ENCODE data around the gene RAD51B.
"Not testable (repeated sequence)": the region's sequence is repeated elsewhere in the genome, so short reads cannot be mapped to it uniquely, and the experiment has no call there.

The RAD51B gene

DNA sequence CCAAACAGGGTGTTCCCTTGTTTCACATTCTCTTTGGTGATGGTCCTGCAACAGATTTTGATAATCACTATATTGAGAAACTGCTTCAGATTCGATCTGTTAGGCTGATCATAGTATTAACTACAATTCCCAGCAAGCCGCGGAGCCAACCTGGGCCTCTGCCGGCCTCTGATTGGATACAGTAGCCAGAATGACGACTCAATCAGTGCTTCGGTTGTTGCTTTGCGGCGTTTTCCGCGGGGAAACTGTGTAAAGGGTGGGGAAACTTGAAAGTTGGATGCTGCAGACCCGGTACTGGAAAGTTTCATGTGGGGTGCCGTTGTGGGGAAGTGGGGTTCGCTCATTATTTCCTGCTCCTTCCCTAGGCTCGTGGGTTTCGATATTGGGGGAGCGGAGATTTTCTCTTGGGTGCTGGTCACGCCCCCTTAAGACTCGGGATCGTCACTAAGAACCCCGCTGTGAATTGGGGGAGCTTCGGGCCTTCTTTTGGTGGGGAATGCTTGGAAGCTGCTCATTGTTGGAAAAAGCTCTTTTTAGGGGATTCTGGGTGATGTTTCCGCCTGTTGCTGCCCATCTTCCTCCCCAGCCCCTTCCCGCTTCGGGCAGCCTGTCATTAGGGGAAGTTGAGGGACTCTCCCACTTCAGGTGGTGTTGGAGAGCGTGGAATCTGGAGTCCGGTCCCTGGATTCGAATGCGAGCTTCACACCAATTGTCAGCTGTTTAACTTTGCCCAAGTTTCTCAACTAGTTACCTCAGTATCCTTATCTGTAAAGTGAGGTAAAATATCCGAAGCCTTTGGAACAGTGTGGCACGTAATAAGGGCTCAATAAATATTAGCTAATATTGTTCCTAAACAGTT is at the start of gene RAD51B:
Gene RAD51B, plus strand, starts transcription at position 217 of the 859 bp plus-strand sequence.
- peak; percentile 62 to 77 for DNase-seq (ENCODE audit: low read depth in 2 of 2)

DNA sequence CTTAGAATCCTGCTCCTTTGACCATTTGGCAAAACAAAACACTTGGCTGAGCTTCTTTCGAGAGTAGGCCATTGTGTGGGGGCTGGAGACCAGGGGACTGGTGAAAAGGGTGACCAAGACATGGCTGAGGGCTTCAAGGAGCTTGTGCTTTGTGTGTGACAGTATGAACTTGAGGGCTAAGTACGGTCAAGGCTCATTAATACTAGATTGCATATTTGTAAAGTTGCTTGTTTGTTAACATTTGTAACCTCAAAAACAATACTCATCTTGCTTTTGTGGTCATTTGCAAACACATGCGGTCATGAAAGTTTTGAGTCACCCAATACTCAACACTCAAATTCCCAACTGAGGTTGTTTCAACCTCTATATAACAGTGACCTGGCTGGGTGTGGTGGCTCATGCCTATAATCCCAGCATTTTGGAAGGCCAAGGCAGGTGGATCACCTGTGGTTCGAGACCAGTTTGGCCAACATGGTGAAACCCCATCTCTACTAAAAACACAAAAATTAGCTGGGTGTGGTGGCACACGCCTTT is 45.7 kb upstream of the RAD51B start:
- DNase-seq (ENCODE audit: low read depth in 2 of 2): no peak

DNA sequence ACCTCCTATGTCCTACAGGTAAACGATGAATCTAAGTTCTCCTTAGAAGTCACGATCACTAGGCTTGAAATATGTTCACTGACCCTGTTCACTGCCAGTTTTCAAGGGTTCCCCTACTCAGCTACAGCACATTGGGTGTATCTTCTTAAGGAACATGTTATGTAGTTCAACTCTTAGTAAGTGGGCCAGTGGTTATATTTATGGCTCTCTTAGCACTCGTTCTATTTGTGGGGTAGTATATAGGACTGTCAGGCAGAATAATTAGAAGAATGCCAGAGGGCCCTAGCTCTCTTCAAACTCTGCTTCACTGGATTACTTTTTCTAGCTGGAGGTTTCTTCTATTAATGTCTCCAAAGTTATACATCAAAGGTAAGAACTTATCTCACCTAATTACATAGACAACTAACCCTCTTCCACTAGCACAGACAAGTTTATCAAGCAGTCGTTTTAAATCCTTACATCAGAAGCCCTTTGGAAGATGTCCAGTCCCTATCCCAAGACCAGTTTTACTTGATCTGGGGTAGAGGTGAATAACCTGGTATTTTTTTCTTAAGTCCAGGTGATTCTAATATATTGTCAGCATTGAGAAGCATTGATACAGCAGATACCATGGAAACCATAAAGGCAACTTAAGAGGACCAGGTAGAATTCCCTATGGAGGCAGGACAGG is 42.8 kb upstream of the RAD51B start:
- DNase-seq (ENCODE audit: low read depth in 2 of 2): no peak

DNA sequence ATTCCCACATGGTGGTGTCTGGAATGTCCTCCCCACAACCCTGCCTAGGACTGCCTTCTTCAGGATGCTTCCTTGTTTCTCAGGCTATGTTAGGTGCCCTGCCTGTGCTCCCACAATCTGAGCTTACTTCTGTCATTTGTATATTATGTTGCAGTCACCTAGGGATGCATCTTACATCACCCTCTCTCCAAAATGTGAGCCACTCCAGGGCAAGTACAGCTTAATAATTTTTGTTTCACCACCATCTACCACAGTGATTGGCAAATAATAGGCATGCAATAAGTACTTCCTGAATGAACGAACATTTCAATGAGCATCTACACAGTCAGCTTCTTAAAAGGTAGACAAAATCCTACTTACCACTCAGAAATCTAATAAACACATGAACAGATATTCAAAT is 40.8 kb upstream of the RAD51B start:
- DNase-seq (ENCODE audit: low read depth in 2 of 2): no peak

DNA sequence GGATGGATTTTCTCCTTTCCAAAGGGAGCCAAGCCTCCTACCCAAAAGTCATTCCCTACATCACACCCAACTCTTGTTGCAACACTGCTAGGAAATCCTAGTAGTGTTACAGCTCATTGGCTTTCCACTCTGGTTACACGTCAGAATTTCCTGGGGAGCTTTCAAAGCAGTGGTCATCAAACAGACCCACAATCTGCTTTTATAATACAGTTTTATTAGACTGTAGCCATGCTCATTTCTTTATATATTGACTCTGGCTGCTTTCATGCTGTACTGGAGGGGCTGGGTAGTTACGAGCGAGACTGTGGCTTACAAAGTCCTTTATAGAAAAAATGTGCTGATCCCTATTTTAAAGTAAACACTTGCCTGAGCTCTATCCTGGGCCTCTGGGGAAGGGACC is 37.5 kb upstream of the RAD51B start:
- no peak for DNase-seq (ENCODE audit: low read depth in 2 of 2)

DNA sequence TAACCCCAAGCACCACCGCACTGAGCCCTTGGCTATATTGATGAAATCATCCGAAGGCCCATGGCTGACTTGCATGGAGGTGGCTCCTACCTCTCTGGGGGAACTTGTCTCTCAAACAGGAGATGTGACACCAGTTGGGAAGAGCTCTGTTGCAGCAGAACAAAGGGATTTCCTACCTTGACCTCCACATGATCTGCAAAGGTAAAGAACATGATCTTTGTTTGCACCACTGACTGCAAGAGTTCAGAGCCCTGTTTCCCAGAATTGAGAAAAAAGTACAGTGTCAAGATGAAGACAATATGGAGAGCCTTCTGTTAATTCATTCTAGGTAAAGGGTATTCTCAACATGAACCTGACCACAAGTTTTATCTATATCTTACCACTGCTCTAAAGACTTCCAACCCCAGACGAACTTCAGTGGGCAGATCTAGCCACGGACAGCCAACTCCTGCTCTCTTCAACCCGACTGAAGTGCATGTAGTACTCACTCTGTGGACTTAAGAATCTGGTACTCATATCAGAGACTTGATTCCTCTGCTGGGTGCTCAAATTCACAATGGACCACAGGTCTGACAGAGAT is 35.2 kb upstream of the RAD51B start:
- DNase-seq (ENCODE audit: low read depth in 2 of 2): no peak

DNA sequence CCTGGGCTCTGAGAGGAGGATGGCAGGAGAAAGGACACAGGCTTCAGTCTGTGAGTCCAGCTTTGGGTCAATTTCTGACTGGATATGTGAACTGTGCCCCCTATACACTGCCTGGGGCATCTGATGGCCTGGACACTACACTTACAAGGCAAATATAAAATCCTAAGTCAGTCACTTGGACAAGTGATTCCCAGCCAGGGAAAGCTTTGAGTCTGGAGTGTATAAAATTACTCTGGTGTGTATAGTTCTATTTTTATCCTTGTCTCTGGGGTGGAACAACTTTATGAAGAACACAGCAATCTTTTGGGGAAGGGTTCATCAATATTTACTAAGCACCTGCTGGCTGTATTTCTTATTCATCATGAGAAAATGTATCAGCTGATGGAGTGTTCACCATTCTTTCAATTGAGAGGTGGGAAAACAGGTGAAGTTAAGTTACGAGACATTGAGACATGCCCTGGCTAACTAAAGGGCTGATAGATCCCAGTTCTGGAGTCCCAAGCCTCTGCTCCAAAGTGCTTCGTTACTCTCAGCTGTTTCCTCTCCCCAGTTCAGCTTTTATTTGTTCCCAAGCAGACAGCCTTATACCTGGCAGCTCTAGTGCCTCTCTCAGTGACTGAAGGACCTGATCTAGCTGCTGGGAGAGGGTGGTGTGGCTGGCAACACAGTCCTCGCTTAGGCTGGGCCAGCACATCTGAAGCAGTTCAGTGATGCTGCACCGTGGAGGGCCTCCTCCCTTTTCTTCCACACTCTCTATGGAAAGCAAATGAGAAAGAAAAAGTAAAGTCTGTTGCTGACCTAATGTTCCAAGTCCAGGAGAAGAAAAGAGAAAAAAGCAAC is 34.1 kb upstream of the RAD51B start:
- no peak for DNase-seq (ENCODE audit: low read depth in 2 of 2)

DNA sequence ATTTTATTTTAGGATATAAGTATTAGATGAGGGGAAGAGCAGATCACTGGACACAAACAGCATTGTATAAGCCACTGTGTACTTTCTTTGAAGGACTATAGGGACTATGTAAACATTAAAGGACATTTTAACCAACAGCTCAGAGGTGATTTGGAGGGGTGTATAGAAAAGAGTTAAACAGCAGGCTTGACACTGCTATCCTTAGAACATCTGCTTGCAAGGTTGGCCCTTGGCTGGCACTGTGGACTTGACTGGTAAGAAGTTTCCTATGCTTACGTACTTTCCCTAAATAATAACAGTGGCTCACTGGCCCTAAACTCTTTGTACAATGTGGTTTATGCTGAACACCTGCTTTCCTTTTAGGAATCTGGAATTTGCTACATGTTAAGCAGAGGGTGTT is 31.9 kb upstream of the RAD51B start:
- no peak for DNase-seq (ENCODE audit: low read depth in 2 of 2)

DNA sequence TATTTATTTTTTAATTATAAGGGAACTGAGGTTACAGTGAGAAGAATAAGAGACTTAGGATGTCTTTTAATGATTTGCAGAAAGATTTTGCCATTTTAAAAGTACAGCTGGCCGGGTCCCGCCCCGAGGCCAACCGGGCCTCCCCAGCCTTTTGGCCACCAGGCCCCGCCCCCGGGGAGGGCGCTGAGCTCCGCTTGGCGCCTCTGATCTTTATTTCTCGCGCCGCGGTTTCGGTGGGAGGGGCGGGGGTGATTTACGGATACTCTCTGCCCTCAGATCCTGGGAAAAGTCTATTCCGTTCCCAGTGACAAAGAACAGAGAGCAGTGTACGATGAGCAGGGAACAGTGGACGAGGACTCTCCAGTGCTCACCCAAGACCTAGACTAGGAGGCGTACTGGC is 20.8 kb upstream of the RAD51B start:
- DNase-seq (ENCODE audit: low read depth in 2 of 2): no peak

DNA sequence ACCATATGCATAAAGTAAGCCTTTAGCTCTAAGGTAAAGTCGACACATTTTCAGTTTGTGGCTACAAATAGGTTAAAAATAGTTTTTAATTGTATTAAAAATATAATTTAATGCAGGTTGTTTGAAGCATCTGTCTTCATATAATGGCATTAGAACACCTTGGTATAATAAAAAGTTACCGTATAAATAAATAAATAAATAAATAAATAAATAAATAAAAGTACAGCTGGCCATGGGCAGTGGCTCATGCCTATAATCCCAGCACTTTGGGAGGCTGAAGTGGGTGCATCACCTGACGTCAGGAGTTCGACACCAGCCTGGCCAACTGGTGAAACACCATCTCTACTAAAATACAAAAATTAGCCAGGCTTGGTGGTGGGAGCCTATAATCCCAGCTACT is 18.8 kb upstream of the RAD51B start:
- DNase-seq (ENCODE audit: low read depth in 2 of 2): no peak

DNA sequence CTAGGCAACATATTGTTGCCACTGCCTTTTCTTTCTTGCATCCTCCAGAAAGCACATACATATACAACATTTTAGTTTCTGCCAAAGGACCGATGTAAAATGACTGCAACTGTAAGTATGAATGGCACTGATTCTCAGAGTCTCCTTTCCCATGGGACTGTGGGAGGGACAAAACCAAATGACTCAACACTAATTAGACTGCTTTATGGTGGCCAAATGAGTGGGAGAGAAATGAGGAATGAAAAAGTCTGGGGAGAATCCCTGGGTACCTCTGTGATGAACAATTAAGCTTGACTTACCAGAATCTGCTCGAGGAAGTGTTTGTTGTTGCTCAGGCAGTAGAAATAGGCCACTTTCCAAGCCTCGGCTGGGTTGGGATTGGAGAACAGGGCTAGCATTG is 13.3 kb upstream of the RAD51B start:
- no peak for DNase-seq (ENCODE audit: low read depth in 2 of 2)

DNA sequence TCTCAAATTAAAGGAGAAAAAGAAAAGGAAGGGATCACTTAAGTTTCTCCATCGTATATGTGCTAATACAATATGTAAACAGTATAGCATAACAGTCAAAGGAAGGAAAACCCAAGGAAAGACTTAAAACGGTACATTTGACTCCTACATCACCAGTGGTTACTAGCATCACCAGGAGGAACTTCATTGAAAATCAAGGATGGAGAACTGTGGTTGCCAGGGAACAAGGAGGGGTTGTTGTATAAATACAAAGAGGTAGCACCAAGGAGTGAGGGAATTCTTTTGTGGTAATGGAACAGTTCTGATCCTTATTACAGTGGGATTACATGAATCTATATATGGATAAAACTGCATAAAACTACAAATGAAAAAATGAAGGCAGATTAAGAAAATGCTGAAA is 4.8 kb upstream of the RAD51B start:
- DNase-seq (ENCODE audit: low read depth in 2 of 2): no peak

DNA sequence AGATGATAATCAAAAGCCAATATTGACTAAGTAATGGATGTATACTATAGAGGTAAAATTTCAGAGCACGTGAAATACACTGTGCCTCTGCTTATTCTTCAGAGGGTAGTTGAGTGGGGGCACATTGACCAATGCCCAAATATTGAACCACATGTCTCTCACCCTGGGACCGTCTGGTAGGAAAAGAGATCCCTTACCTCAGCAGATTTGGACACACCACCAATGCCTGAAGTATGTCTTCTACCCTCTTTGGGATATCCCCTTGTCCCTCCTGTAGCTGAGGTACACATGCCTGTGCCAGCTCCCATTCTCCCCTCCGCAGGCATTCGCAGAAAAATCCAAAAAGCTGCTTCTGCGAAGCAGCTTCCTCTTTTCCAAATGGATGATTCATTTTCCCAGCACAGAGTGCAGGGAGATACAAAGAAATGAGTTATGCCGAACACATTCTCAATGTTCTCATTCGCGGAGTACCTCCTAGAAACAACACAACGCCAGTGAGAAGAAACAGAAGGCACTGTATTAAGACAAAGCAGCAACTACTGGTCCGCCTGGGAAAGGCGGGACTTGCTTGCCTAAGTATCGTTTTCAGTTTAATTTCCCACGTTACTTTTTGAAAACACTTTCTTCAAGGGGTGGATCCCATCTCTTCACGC is 3.9 kb upstream of the RAD51B start:
- DNase-seq (ENCODE audit: low read depth in 2 of 2): no peak

DNA sequence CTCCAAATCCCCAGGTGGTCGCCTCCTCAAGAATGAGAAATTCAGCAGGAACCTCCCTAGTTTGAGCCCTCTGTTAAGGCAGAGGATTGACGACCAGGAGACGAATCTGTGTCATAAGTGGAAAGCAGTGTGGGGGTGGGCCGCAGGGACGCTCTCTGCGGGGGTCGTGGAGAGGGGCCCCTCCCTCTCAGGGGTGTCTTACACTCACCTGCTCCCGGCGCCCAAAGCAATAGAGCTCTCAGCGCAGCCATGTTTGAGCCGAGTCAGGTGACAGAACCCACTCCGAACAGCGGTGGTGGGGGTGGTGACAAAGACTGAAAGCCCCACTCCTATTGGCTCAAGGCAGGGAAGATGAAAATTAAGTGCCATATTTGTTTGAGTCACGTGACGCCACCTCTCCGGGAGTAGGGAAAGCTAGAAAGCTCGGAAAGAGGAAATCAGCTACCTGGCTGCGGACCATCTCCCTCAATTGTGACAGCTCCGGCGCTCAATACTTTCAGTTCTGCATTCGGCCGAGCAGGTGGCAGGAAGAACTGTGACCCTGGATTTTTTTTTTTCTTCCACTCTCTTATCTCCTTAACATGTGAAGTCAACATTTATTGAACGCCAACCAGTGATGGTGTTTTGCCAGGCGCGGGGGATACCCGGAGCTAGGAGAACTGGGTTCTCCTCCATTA is 3.1 kb upstream of the RAD51B start, which contains the start of gene ZFYVE26:
Gene ZFYVE26, minus strand, starts transcription at position 265 of the 677 bp plus-strand sequence. CDS start 627 bp downstream, outside the sequence.
- peak; percentile 69 to 82 for DNase-seq (ENCODE audit: low read depth in 2 of 2)

DNA sequence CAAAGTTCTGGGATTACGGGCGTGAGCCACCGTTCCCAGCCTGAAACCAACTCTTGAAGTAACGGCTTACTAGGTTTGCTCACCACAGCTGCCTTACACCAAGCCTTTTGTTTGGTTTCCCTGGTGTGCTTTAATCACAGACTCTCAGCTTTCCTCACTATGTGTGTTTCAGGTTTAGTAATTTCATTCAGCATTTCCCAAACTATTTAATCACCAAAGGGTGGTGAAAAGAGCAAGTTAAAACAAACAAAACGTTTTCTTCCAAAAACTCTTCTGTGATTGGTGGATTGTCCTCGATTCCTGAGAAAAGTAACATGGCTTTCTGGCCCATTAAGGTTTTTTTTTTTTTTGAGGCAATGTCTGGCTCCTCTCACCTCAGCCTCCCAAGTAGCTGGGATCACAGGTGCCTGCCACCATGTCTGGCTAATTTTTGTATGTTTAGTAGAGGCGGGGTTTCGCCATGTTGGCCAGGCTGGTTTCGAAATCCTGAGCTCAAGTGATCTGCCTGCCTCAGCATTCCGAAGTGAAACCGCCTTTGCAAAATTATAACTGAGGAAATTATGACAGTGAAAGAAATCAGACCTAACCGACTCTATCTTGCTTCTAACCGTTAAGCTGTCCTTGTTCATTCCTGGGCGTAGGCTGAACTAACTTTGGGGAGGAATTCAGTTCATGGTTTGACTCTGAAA is 1.7 kb upstream of the RAD51B start:
- no peak for DNase-seq (ENCODE audit: low read depth in 2 of 2)

DNA sequence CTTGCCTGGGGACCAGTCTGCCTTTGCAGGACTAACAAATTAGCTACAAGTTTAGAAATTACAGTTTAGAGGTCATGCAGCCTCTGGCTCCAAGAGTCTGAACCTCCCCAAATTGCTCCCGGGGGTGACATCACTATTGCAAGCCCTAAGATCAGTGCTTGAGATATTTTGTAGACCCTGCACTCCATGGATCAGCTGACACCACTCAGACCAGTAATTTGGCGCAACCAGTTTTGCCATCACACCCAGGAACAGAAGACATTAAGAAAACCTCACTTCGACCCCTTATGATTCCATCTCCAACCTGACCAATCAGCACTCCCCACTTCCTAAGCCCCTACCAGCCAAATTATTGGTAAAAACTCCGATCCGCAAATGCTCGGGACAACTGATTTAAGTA is 1.1 kb upstream of the RAD51B start:
- not testable (repeated sequence) for DNase-seq (ENCODE audit: low read depth in 2 of 2)

DNA sequence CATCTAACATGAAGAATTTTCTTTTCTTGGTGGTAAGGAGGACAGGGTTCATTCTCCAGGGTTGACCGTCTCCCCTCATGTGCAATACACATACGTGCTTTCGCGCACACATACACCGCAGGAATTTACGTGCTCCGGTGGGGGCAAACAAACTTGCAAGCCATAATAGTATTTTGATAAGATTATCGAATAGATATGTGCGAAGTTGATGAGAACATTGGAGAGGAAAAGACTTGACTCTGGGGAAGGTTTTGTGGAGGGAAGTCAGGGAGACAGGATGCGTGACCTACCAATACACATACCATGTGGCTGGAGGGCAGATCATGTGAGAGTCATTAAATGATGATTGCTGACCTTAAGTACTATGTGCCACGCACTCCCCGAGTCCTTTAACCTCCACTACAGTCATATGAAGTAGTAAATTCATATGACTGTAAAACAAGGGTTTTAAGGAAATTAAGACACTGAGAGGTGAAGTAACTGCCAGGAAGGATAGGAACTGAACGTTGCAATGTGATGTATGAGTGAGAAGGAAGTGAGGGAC is 921 bp downstream of the RAD51B start:
- DNase-seq (ENCODE audit: low read depth in 2 of 2): no peak

DNA sequence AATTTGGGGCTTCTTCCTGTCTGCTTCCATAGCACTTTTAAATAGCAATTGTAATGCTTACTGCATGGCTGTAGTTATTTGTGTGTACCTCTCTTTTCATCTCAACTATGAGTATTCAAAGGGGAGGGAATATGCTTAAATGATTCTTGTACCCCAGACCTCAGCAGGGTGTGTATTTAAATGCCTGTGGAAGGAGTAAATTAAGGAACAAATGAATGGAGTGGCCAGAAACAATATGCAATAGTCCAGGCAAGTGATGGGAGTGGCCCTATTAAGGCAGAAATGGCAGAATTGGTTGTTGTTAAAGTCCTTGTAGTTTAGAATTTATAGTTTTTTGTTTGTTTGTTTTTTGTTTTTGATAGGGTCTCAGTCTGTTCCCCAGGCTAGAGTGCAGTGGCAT is 1.5 kb downstream of the RAD51B start:
- DNase-seq (ENCODE audit: low read depth in 2 of 2): no peak

DNA sequence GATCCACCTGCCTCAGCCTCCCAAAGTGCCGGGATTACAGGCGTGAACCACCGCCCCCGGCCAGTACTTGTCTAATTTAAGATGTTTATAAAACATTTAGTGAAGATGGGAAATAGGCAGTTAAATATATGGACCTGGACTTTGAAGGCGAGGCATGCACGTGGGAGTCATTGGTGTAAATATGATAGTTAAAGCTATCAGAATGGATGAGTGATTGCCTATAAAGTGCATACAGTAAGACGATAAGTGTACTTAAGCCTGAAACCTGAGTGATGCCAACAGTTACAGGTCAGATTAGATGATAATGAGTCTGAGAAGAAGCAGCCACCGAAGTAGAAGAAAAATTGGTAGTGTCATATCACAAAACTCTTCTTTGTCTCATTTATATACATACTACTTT is 11.5 kb downstream of the RAD51B start:
- DNase-seq (ENCODE audit: low read depth in 2 of 2): no peak

DNA sequence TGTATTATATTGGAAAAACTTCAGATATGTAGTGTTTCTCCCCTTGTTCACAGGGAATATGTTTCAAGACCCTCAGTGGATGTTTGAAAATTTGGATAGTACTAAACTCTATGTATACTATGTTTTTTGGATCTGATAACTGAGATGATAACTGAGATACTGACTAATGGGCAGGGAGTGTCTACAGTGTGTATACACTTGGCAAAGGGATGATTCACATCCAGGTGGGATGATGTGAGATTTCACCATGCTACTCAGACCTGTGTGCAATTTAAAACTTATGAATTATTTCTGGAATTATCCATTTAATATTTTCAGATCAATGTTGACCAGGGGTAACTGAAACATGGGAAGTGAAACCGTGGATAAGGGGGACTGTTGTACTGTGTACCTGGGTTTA is 13.8 kb downstream of the RAD51B start:
- DNase-seq (ENCODE audit: low read depth in 2 of 2): no peak
